Measurements from ENCODE around the gene KIF21A. TPM values are rescaled to one million over a fixed set of nuclear protein-coding genes. Genes with fewer than 3 reads are reported as not detected.

The KIF21A gene
- total RNA-seq, 1 experiment from 2014 or later: 29.1 TPM

- Histone ChIP-seq H2AFZ (ENCODE audit: low read depth, low read length, poor library complexity, severe bottlenecking) (no peak overlapping the region), H3K27ac (ENCODE audit: low read depth, low read length) (no peak overlapping the region), H3K79me2 (ENCODE audit: insufficient read depth, low read length) (no peaks in the 10 kb centered on the region), H3K4me1 (ENCODE audit: control insufficient read depth in 1 of 2, insufficient read depth in 2 of 2, low read length in 2 of 2) (no peaks in the 10 kb centered on the region), H3K9me2 (ENCODE audit: insufficient read depth) (no peaks in the 10 kb centered on the region), H4K20me1 (ENCODE audit: insufficient read depth) (no peaks in the 10 kb centered on the region), H3K4me2 (ENCODE audit: low read length) (no peak overlapping the region), H3K27me3 (ENCODE audit: insufficient read depth, low read length) (no peaks in the 10 kb centered on the region), H3K36me3 (ENCODE audit: control insufficient read depth in 1 of 2, insufficient read depth in 2 of 2, low read length in 2 of 2) (no peaks in the 10 kb centered on the region), H3K9me3 (ENCODE audit: control insufficient read depth in 1 of 2, insufficient read depth in 1 of 2, low read depth in 1 of 2, low read length in 2 of 2) (no peaks in the 10 kb centered on the region), H3K9ac (ENCODE audit: low read length) (no peak overlapping the region), H3K4me3 (replicated peaks in 1 of 2; ENCODE audit: low read depth in 1 of 2, low read length in 2 of 2) (no peak overlapping the region)
- ChIA-PET CTCF (no interaction called here), RAD21 (ENCODE audit: low non-redundant PET in 1 of 2, low total read pairs in 2 of 2, uncharacterized antibody in 2 of 2, unreplicated experiment in 2 of 2) (no interaction called here), POLR2A (no interaction called here)
- intact Hi-C loops (cut with micrococcal nuclease): no loop called here
- no peak for TF ChIP-seq POLR2AphosphoS5 (IDR thresholded peaks at IDR 0.05; ENCODE audit: low read depth, low read length)
- TF ChIP-seq ELF1 (IDR thresholded peaks at IDR 0.05; ENCODE audit: borderline replicate concordance, low read depth): no peak
- TF ChIP-seq ATF3 (IDR thresholded peaks at IDR 0.05): no peak
- TF ChIP-seq ZFX (IDR thresholded peaks at IDR 0.05): no peak
- TF ChIP-seq FOSL1 (IDR thresholded peaks at IDR 0.05; ENCODE audit: low read depth): no peak
- no peak for TF ChIP-seq CBX3 (IDR thresholded peaks at IDR 0.05; ENCODE audit: low read depth)
- no peak for TF ChIP-seq RAD21 (IDR thresholded peaks at IDR 0.05; ENCODE audit: low read depth)
- no peak for TF ChIP-seq ZNF274 (IDR thresholded peaks at IDR 0.05; ENCODE audit: low read depth, low read length)
- TF ChIP-seq JUND (IDR thresholded peaks at IDR 0.05): no peak
- BruUV-seq (replicated peaks): no TSS peak
- no peak for DNase-seq (ENCODE audit: low read depth, low spot score)
- no peak for ATAC-seq
Measured at GRCh38 chr12:39483597-39483996, 40.7 kb upstream of the KIF21A start.

GRCh38 chr12:39483042-39483441 is 40.1 kb upstream of the KIF21A start:
- Histone ChIP-seq H3K9me3 (ENCODE audit: control insufficient read depth in 1 of 2, insufficient read depth in 1 of 2, low read depth in 1 of 2, low read length in 2 of 2) (no peaks in the 10 kb centered on the region), H2AFZ (ENCODE audit: low read depth, low read length, poor library complexity, severe bottlenecking) (no peak overlapping the region), H3K36me3 (ENCODE audit: control insufficient read depth in 1 of 2, insufficient read depth in 2 of 2, low read length in 2 of 2) (no peaks in the 10 kb centered on the region), H4K20me1 (ENCODE audit: insufficient read depth) (no peaks in the 10 kb centered on the region), H3K9me2 (ENCODE audit: insufficient read depth) (no peaks in the 10 kb centered on the region), H3K9ac (ENCODE audit: low read length) (no peak overlapping the region), H3K4me1 (ENCODE audit: control insufficient read depth in 1 of 2, insufficient read depth in 2 of 2, low read length in 2 of 2) (no peaks in the 10 kb centered on the region), H3K27me3 (ENCODE audit: insufficient read depth, low read length) (no peaks in the 10 kb centered on the region), H3K4me3 (replicated peaks in 1 of 2; ENCODE audit: low read depth in 1 of 2, low read length in 2 of 2) (no peak overlapping the region), H3K27ac (ENCODE audit: low read depth, low read length) (no peak overlapping the region), H3K4me2 (ENCODE audit: low read length) (no peak overlapping the region), H3K79me2 (ENCODE audit: insufficient read depth, low read length) (no peaks in the 10 kb centered on the region)
- RAD21 ChIA-PET (ENCODE audit: low non-redundant PET in 1 of 2, low total read pairs in 2 of 2, uncharacterized antibody in 2 of 2, unreplicated experiment in 2 of 2): no interaction called here
- intact Hi-C loops (cut with micrococcal nuclease): no loop called here
- BruUV-seq (replicated peaks): no TSS peak
- CTCF ChIA-PET: no interaction called here
- POLR2A ChIA-PET: no interaction called here
- ATAC-seq: no peak
- DNase-seq (ENCODE audit: low read depth, low spot score): no peak
- TF ChIP-seq POLR2AphosphoS5 (IDR thresholded peaks at IDR 0.05; ENCODE audit: low read depth, low read length) (no peak), SP1 (IDR thresholded peaks at IDR 0.05; ENCODE audit: low read depth) (no peak), FOSL1 (IDR thresholded peaks at IDR 0.05; ENCODE audit: low read depth) (no peak), EGR1 (IDR thresholded peaks at IDR 0.05; ENCODE audit: low read depth) (no peak), SIN3A (IDR thresholded peaks at IDR 0.05; ENCODE audit: low read depth) (no peak), TCF7L2 (IDR thresholded peaks at IDR 0.05; ENCODE audit: borderline replicate concordance, extremely low read depth, insufficient read depth, insufficient read length) (no peak), ZNF274 (IDR thresholded peaks at IDR 0.05; ENCODE audit: low read depth, low read length) (no peak), ZBTB33 (IDR thresholded peaks at IDR 0.05; ENCODE audit: extremely low read depth, insufficient replicate concordance, low read length) (no peak), POLR2A (IDR thresholded peaks at IDR 0.05; ENCODE audit: borderline replicate concordance, extremely low read depth, insufficient read depth, insufficient read length) (no peak), CEBPB (IDR thresholded peaks at IDR 0.05; ENCODE audit: low read depth) (no peak), RAD21 (IDR thresholded peaks at IDR 0.05; ENCODE audit: low read depth) (no peak), REST (IDR thresholded peaks at IDR 0.05; ENCODE audit: low read depth) (no peak), ATF3 (IDR thresholded peaks at IDR 0.05) (no peak)

All from HCT116 (cell line).